NCI-H146 treated with DMSO at 0.1 percent for 48 hours (cell line): ENCODE measurements around the gene USP40.
"Not testable (repeated sequence)": the region's sequence is repeated elsewhere in the genome, so short reads cannot be mapped to it uniquely, and the experiment has no call there.

Experiments
- DNase-seq: peaks from one replicate; lab custom pipeline; 2025; ENCODE audit not compliant: unreplicated experiment; lab: John Stamatoyannopoulos, UW

Gene USP40, protein sequence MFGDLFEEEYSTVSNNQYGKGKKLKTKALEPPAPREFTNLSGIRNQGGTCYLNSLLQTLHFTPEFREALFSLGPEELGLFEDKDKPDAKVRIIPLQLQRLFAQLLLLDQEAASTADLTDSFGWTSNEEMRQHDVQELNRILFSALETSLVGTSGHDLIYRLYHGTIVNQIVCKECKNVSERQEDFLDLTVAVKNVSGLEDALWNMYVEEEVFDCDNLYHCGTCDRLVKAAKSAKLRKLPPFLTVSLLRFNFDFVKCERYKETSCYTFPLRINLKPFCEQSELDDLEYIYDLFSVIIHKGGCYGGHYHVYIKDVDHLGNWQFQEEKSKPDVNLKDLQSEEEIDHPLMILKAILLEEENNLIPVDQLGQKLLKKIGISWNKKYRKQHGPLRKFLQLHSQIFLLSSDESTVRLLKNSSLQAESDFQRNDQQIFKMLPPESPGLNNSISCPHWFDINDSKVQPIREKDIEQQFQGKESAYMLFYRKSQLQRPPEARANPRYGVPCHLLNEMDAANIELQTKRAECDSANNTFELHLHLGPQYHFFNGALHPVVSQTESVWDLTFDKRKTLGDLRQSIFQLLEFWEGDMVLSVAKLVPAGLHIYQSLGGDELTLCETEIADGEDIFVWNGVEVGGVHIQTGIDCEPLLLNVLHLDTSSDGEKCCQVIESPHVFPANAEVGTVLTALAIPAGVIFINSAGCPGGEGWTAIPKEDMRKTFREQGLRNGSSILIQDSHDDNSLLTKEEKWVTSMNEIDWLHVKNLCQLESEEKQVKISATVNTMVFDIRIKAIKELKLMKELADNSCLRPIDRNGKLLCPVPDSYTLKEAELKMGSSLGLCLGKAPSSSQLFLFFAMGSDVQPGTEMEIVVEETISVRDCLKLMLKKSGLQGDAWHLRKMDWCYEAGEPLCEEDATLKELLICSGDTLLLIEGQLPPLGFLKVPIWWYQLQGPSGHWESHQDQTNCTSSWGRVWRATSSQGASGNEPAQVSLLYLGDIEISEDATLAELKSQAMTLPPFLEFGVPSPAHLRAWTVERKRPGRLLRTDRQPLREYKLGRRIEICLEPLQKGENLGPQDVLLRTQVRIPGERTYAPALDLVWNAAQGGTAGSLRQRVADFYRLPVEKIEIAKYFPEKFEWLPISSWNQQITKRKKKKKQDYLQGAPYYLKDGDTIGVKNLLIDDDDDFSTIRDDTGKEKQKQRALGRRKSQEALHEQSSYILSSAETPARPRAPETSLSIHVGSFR

DNA sequence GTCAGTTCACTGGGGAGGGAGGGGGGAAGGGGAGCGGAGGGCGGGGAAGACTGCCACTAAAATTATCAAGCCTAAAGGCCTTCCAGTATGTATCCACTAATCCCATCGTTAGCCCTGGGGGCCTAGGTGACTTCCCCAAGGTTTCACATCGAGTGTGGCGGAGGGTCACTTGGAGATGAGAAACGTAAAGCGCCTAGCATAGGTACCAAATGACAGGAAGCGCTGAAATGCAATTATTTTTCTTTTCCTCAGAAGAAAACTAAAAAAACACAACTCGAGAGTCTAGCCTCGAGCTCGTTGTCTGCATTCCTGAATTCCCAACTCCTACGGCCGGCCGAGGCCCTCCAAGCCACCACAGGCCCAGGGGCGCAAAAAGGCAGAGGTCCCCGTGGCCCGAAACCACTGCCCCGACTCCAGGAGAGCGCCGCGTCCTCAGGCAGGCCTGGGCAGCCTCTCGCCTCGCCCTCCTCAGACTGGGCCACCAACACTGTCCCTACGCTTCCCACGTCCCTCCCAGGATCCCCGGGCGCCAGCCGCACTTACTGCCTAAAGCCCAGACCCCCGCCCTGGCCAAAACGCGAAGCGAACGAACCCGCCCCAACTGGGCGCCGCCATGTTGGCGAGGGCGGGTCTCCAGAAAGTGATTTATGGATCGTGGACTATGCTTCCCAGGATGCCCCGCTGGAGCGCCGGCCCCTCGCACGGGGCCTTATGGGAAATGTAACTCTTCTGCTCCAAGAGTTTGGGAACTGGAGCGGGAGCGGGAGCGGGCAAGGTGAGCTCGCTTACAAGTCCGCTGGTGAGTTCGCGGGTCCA is at the start of gene USP40:
Gene USP40, minus strand, starts transcription at position 642 of the 816 bp plus-strand sequence. CDS start 1,228 bp downstream, outside the sequence.
- no peak for DNase-seq

DNA sequence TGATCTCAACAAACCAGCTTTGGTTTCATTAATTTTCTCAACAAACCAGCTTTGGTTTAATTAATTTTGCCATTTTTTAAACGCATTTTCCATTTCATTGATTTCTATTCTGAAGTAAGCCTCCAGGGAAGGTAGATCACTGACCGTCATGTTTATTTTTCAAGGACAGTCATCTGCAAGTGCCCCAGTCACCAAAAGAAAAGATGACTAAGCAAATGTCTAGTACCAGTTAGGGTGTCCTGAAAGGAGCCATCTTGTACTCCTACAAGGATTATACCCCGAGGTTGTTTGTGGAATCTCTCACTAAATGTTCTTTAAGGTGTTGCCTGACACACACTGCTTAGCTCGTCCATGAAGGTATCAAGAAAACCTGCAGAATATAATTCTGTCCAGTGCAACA is 44.7 kb upstream of the USP40 start:
- no peak for DNase-seq

DNA sequence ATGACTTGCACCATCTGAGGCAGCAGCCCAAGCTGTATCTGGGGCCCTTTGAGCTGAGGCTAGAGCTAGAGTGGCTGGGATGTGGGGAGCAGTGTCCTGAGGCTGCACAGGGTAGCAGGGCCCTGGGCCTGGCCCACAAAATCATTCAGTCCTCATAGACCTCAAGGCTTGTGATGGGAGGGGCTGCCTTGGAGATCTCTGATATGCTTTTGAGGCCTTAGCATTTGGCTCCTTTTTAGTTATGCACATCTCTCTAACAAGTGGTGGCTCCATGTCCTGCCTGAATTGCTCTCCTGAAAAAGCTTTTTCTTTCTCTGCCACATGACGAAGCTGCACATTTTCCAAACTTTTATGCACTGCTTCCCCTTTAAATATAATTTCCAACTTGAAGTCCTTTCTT is 39.1 kb upstream of the USP40 start:
- DNase-seq = no peak

DNA sequence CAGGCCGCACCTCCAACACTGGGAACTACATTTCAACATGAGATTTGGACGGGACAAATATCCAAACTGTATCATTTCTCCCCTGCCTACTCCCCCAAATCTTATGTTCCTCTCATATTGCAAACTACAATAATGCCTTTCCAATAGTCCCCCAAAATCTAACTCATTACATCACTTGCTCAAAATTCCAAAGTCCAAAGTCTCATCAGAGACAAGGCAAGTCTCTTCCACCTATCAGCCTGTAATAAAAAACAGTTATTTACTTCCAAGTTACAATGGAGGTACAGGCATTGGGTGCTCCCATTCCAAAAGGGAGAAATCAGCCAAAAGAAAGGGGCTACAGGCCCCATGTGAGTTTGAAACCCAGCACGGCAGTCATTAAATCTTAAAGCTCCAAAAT is 38.2 kb upstream of the USP40 start:
- no peak for DNase-seq

DNA sequence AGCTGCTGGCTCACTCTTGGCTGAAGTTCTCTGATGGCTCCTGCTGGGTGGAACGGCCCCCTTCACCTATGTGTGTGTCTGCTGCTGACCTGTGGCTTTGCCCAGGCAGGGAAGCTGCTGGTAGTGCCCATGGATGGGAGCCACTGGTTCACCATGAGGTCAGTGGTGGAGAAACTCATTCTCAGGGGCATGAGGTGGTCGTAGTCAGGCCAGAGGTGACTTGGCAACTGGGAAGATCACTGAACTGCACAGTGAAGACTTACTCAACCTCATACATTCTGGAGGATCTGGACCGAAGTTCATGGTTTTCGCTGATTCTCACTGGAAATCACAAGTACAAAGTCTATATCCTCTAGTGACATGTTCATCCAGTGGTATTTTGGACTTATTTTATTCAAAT is 36.9 kb upstream of the USP40 start:
- no peak for DNase-seq

DNA sequence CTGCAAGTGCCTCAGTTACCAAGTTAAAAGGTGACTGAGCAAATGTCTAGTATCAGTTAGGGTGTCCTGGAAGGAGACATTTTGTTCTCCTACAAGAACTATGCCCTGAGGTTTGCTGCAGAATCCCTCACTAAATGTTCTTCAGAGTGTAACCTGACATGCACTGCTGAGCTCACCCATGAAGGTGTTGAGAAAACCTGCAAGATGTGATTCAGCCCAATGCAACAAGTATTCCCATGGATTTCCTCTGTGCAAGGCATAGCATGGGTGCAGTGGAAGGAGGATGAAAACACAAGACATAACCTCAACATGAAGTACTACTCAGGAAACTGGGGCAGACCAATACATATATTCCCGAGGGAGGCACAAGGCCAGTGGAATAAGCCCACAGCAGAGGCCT is 35.5 kb upstream of the USP40 start:
- no peak for DNase-seq

DNA sequence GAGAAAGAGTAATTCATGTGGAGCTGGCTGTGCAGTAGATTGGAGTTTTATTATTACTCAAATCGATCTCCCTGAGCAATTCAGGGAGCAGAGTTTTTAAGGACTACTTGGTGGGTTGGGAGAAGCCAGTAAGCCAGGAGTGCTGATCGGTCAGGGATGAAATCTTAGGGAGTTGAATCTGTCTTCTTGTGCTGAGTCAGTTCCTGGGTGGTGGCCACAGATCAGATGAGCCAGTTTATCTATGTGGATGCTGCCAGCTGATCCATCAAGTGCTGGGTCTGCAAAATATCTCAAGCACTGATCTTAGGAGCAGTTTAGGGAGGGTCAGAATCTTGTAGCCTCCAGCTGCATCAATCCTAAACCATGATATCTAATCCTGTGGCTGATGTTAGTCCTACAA is 33.8 kb upstream of the USP40 start:
- no peak for DNase-seq

DNA sequence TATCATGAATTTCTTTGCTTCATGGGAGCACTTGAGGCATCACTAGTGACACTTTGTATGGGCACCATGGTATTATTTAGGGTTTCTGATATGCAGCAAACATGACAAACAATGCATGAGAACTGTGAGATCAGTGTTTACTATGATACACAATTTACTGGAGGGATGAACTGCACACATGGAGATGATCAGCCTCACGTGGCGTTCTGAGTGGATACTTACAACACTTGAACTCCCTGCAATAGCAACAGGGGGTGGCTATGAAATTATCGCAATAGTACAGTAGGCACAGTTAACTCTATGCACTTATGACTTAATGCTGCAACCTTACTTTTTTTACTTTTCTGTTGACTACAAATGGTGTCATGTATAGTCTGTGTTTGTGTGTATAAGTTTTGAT is 32.4 kb upstream of the USP40 start:
- no peak for DNase-seq

DNA sequence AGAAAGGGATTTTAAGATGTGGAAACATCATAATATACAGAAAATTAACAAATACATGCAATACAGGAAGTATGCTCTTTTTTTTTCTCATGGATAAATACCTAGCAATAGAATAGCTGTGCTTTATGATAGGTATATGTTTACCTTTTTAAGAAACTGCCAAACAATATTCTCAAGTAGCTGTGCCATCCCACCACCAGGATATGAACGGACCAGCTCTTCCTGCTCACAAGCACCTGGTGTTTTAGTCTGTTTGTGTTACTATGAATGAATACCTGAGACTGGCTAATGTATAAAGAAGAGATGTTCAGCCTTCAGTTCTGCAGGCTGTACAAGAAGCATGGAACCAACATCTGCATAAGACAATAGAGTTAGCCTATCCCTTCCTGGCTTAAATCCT is 30.9 kb upstream of the USP40 start:
- DNase-seq = no peak

DNA sequence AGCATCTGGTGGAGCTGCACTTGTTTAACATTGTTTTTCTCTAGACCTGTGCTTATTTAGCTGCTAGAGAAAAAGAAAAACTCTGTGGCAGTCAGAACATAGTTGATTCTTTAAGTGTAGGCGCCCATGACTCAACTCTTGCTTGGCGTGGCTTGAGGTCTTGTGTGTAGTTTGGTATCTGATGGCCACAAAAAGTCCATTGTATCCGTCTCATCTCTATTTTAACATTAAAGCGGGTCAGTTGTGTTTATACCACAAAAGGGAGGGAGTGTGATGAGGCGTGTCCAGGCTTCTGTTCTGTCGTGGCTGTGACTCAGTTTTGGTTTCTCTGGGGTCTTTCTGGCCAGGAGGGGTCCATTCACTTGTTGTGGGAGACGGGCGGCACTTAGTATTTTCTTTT is 26.6 kb upstream of the USP40 start:
- DNase-seq = no peak

DNA sequence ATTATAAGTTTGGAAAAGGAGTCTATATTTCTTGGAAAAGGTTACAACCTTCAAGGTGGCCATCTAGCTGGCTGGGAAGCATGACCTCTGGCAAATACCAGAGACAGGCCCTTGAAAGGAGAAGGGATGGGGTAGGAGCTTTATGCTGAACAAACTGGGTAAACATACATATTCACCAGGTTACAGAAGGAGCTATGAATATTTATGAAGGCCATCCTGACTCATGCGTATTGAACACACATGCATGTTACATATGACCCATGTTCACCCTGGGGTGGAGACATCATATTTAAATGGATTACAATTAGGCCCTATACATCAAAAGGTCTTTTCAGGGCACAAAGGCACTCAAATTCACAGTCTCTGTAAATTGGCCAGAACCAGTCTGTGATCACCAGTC is 26.1 kb upstream of the USP40 start:
- DNase-seq = not testable (repeated sequence)

DNA sequence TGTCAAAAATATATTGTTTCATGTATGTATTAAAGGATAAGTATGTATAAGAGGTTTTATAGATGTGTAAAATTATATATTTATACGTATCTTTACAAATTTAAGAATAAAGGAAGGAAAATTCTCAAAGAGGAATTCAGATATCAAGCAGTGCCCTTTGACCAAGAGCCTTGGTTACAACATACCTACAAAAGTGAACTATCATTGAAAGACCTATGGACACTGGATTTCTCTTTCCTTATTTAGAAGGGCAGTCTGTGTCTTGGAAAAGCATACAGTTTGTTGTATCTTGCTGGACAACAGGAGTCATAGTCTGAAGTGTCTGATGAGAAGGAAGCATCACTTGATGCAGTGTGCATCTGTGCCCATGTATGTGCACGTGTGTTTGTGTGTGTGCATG is 21.8 kb upstream of the USP40 start:
- no peak for DNase-seq

DNA sequence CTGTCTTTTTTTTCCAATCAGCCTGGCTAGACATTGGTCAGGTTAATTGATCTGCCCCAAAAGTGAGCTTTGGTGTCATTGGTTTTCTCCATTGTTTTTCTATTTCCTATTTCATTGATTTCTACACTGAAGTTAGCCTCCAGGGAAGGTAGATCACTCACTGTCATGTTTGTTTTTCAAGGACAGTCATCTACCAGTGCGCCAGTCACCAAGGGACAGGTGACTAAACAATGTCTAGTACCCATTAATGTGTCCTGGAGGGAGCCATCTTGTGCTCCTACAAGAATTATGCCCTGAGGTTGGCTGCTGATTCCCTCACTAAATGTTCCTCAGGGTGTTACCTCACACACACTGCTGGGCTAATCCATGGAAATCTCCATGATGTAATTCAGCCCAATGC is 17.6 kb upstream of the USP40 start:
- DNase-seq = no peak

DNA sequence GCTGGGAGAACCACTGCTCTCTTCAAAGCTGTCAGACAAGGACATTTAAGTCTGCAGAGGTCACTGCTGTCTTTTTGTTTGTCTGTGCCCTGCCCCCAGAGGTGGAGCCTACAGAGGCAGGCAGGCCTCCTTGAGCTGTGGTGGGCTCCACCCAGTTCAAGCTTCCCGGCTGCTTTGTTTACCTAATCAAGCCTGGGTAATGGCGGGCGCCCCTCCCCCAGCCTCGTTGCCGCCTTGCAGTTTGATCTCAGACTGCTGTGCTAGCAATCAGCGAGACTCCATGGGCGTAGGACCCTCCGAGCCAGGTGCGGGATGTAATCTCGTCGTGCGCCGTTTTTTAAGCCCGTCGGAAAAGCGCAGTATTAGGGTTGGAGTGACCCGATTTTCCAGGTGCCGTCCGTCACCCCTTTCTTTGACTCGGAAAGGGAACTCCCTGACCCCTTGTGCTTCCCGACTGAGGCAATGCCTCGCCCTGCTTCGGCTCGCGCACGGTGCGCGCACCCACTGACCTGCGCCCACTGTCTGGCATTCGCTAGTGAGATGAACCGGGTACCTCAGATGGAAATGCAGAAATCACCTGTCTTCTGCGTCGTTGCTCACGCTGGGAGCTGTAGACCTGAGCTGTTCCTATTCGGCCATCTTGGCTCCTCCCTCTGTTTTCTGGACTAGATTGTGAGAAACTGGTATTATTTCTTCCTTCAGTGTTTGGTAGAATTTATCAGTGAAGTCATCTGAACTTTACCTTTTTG is 16.8 kb upstream of the USP40 start:
- DNase-seq = not testable (repeated sequence)

DNA sequence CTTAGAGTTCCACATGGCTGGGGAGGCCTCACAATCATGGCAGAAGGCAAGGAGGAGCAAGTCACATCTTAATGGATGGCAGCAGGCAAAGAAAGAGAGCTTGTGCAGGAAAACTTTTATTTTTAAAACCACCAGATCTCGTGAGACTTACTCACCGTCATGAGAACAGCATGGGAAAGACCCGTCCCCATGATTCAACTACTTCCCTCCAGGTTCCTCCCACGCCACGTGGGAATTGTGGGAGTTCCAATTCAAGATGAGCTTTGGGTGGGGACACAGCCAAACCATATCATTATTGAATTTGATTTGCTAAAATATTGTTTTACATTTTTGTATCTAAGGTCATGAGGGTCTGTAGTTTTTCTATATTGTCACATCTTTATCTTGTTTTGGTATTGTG is 10.8 kb upstream of the USP40 start:
- not testable (repeated sequence) for DNase-seq

DNA sequence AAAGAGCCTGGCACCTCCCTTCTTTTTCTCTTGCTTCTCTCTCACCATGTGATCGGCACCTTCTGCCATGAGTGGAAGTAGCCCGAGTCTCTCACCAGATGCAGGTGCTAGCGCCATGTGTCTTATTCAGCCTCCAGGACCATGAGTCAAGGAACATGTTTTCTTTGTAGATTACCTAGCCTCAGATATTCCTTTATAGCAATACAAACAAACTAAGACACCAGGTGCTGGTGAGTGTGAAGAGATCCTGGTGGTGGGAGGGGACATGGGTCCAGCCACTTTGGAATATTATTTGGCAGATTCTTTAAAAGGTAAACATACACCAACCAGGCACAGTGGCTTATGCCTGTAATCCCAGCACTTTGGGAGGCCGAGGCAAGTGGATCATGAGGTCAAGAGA is 5.9 kb upstream of the USP40 start:
- DNase-seq = no peak

DNA sequence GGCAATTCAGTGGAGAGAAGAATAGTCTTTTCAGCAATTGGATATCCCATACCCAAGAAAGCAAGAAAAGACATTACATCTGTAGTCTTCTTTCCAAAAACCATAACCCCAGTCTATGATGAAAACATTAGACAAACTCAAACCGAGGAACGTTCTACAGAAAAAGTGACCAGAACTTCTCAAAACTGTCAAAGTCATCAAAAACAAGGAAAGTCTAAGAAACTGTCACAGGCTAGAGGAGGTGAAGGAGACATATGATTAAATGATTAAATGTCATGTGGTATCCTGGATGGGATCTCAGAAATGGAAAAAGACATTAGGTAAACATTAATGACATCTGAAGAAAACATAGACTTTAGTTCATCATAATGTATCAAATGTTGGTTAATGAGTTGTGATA is 4.9 kb upstream of the USP40 start:
- DNase-seq = no peak

DNA sequence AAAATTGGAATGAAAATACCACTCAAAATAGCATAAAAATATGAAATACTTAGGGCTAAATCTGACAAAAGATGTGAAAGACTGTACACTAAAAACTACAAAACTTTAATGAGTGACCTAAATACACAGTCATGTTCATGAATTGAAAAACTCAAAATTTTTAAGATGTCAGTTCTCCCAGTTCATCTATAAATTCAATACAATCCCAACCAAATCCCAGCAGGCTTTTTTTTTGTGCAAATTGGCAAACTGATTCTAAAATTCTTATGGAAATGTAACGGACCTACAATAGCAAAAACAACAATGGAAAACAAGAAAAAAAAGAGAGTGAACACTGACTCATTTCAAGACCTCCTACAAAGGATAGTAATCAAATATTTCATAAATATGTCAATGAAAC is 4.4 kb upstream of the USP40 start:
- DNase-seq = no peak

DNA sequence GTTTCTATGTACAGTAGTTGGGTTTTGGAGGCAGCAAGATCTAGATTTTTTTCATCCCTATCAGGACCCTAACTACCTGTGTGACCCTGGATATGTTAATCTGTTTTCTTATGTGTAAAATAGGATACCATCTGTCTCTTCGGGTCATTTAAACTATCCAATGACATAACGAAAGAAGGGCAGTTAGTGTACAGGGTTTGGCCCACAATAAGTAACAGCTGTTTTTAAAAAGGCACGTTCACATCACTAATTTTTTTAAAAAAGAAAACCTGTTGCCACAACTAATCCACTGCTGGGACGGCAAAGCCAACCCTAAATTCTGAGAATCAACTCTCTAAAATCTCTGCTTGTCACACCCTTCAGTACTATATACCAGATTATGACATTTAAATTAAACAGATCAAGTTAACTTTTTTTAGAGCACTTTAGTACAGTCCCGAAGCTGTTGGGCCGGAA is 869 bp downstream of the USP40 start:
- DNase-seq = no peak
